Omental fat pad (tissue), 4 donors: ENCODE data around the gene ADCYAP1R1. TPM values are rescaled to one million over a fixed set of nuclear protein-coding genes. Genes with fewer than 3 reads are reported as not detected.

ENCODE experiments used
- ATAC-seq: fragments of 150-250 bp; one replicate; pipeline ENCODE4 v1.9.1; 2016; ENCODE audit warnings: mild to moderate bottlenecking, moderate library complexity; ENCODE audit not compliant: low FRiP score
- DNase-seq: peaks from one replicate; pipeline ENCODE4 v3.0.0-alpha.2; 2019; ENCODE audit warnings: low spot score
- total RNA-seq, 4 donors: library from RNA; depleted of rRNA; stranded (reverse); fragments of >200 nt; gene quantifications; one replicate each; pipeline ENCODE4 v1.1.0, GENCODE V29; 2016
- TF ChIP-seq, protein P1 (sequence below), 3 donors: fragments of 450-650 bp; IDR thresholded peaks; one replicate each; pipeline ENCODE4 v1.5.1; 2016 to 2017; ENCODE audit warnings: antibody characterized with exemption in 3 of 3, mild to moderate bottlenecking in 3 of 3, moderate library complexity in 2 of 3

Gene ADCYAP1R1
- total RNA-seq, 4 donors from 2014 or later: 3.3 to 60.4 (median 15.7) TPM

DNA sequence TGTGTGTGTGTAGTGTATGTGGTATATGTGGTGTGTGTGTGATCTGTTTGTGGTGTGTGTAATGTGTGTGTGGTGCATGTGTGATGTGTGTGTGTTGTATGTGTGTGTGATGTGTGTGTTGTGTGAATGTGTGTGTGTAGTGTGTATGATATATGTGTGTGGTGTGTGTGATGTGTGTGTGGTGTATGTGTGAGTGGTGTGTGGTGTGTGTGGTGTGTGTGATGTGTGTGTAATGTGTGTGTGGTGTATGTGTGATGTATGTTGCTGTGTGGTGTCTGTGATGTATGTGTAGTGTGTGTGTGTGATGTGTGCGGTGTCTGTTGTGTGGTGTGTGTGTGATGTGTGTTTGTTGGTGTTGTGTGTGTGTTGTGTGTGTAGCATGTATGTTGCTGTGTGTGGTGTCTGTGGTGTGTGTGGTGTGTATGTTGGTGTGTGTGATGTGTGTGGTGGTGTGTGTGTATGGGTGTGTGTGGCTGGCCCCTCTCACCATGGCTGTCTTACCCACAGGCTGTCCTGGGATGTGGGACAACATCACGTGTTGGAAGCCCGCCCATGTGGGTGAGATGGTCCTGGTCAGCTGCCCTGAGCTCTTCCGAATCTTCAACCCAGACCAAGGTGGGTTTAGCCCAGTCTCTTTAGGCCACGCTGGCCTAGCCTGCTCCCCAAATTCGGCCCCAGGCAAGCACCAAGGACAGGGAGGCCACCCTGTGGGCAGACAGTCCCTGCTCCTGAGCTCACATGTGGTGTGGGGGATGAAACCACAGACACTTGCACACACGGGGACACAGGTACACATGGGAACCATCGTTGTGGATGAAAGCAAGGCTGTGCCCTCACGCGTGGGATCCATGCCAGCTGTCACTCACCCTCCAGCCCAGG, 25.6 kb downstream of the ADCYAP1R1 start:
- TF ChIP-seq, protein P1, sequence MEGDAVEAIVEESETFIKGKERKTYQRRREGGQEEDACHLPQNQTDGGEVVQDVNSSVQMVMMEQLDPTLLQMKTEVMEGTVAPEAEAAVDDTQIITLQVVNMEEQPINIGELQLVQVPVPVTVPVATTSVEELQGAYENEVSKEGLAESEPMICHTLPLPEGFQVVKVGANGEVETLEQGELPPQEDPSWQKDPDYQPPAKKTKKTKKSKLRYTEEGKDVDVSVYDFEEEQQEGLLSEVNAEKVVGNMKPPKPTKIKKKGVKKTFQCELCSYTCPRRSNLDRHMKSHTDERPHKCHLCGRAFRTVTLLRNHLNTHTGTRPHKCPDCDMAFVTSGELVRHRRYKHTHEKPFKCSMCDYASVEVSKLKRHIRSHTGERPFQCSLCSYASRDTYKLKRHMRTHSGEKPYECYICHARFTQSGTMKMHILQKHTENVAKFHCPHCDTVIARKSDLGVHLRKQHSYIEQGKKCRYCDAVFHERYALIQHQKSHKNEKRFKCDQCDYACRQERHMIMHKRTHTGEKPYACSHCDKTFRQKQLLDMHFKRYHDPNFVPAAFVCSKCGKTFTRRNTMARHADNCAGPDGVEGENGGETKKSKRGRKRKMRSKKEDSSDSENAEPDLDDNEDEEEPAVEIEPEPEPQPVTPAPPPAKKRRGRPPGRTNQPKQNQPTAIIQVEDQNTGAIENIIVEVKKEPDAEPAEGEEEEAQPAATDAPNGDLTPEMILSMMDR (IDR thresholded peaks at IDR 0.05): no peak
- ATAC-seq (no peak), DNase-seq (no peak)

DNA sequence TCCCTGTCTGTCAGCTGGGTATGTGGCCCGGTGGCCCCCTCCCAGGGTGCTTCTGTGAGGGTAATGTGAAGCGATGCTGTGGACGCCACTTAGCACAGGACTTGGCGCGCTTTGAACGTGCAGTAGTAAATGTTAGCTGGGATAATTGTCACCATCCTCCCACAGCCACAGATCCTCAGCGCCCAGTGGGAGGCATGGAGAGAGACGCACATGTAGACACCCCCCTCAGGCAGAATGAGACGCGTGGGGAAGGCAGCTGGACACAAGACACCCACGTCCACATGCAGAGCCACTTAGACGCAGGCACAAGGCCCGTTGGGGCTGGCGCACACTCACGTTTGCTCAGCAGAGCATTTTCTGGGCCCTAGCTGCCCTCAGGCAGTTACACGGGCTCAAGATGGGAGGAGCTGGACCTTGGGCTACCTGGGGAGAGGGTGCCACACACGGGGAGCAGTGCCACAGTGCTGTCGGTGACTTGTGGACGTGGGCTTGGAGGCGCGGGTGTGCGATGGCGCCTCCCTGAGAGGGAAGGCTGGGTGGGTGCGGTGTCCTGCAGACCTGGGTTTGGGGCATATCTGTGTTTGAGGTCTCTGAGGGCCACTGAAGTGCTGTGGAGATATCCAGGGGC, 26.4 kb downstream of the ADCYAP1R1 start:
- TF ChIP-seq, protein P1 (IDR thresholded peaks at IDR 0.05): no peak
- no peak for ATAC-seq
- no peak for DNase-seq

DNA sequence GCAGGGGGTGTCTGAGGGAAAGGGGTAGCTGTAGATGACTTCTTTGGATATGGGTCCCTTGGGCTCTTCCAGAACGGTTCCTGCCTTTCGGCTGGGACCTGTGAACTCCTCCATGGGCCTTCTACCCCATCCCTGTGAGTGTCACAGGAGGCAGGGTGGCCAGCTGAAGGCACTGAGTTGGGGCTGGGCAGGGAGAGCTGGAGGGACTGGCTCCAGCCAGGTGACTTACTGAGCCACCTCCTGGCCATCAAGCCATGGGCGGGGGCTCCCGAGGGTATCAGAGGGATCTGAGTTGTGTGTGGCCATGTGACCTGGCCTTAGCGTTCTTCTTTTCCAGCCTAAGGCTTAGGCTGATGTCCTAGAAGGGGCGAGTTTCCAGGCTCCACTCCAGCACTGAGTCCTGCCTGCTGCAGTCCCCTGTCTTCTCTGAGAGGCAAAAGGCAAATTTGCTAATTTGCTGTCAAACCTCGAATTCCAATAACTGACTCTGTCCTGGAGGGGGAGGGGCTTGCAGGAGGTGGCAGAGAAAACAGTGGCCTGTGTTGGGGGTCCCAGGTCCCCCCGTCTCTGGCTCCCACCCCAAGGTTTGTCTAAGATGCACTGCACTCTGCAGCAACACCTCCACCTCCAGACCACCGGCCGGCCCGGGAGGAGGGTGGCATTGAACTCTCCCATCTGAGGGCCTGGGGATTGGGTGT, 27.2 kb downstream of the ADCYAP1R1 start:
- ATAC-seq (no peak), DNase-seq (no peak)
- TF ChIP-seq, protein P1 (IDR thresholded peaks at IDR 0.05): no peak

- DNase-seq (no peak), ATAC-seq (no peak)
- TF ChIP-seq, protein P1 (IDR thresholded peaks at IDR 0.05): no peak
Measured at GRCh38 chr7:31079824-31080511, 27.9 kb downstream of the ADCYAP1R1 start.

GRCh38 chr7:31080763-31081162, 28.7 kb downstream of the ADCYAP1R1 start:
- TF ChIP-seq, protein P1 (IDR thresholded peaks at IDR 0.05): no peak
- ATAC-seq (no peak), DNase-seq (no peak)

- TF ChIP-seq, protein P1 (IDR thresholded peaks at IDR 0.05): no peak
- no peak for ATAC-seq
- no peak for DNase-seq
Measured at GRCh38 chr7:31082017-31082416, 29.9 kb downstream of the ADCYAP1R1 start.
